ENCODE measurements around the gene GLRX3.

Gene GLRX3

DNA sequence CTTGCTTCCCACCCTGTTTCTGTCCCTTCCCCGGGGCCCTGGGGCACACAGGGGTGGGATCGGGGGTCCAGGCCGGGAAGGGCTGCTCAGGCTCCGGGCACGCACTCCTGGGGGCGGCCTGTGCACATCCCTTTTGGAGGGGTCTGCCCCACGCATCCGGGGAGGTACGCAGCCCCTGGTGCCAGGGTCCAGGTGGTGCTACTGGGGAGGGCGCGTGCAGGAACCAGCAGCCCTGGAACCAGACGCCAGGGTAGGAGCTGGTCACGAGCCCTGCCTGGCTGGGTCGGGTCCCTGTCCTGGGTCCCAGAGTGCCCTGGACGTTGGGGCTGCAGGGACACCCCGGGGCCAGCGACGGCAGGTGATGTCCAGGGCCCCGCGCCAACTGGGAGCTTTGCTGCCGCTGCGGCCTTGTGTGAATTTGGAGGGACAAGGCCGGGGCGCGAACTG, 53.4 kb downstream of the GLRX3 start:
- Mint-ChIP-seq H3K27ac (no peak overlapping the region), H3K4me1 (ENCODE audit: low read depth) (peaks cover 3% of the 10 kb centered on the region), H3K36me3 (ENCODE audit: low read depth) (peaks cover 8% of the 10 kb centered on the region), H3K27me3 (ENCODE audit: low read depth) (peaks cover 11% of the 10 kb centered on the region), H3K4me3 (no peak overlapping the region), H3K9me3 (no peaks in the 10 kb centered on the region)

DNA sequence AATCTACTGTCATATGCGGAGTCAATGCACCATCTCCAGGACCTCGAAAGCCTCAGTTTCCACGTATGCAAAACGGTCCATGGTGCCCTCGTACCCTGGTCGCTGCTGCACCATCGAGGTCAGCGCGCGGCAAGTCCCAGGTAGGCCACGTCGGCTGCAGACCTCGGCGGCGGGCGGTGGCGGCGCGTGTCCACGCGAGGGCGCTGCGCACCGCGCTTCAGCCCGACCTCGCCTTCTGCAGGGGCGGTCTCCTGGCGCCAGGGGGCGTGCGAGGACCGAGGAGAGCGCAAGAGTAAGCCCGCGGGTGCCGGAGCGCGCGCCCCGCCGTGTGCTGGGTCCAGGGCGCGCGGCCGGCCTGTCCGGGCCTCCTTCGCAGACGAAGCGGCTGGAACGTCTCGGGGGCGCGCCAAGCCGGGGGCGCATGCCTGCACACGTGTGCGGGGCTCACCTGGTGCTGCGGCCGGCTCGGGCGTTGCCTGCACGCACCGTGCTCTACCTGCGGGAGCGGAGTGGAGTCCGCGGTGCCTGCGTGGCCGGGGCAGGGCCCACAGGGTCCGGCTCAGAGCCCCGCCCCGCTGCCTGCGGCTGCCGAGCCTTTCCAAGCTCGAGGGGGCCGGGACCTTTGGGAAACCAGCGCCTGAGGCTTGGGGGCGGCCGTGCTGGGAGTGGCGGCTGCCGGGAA, 54.0 kb downstream of the GLRX3 start:
- no peak overlapping the region for H3K4me3 Mint-ChIP-seq
- peaks cover 11% of the 10 kb centered on the region for H3K27me3 Mint-ChIP-seq (ENCODE audit: low read depth)
- peaks cover 3% of the 10 kb centered on the region for H3K4me1 Mint-ChIP-seq (ENCODE audit: low read depth)
- H3K27ac Mint-ChIP-seq: no peak overlapping the region
- no peaks in the 10 kb centered on the region for H3K9me3 Mint-ChIP-seq
- H3K36me3 Mint-ChIP-seq (ENCODE audit: low read depth): peaks cover 7% of the 10 kb centered on the region

DNA sequence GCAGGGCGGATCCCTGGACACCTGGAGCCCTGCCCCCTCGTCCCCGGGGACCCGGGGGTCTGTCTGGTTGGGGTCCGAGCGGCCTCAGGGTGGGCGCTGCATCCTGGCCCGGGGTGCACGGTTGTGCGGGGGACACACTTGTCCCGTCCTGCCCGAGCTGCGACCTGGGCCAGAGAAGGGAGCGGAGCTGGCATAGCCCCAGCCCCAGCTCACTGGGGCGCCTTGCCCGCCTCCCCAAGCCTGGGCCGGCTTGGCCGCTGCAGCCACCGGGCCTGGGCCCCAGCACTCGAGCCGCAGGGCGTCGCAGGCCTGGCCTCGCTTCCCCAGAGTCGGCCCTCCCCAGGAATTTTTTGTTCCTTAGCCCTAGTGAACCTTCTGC, 54.5 kb downstream of the GLRX3 start:
- Mint-ChIP-seq H3K27me3 (ENCODE audit: low read depth) (peaks cover 11% of the 10 kb centered on the region), H3K4me3 (no peak overlapping the region), H3K9me3 (no peaks in the 10 kb centered on the region), H3K36me3 (ENCODE audit: low read depth) (peaks cover 2% of the 10 kb centered on the region), H3K4me1 (ENCODE audit: low read depth) (peaks cover 3% of the 10 kb centered on the region), H3K27ac (no peak overlapping the region)

DNA sequence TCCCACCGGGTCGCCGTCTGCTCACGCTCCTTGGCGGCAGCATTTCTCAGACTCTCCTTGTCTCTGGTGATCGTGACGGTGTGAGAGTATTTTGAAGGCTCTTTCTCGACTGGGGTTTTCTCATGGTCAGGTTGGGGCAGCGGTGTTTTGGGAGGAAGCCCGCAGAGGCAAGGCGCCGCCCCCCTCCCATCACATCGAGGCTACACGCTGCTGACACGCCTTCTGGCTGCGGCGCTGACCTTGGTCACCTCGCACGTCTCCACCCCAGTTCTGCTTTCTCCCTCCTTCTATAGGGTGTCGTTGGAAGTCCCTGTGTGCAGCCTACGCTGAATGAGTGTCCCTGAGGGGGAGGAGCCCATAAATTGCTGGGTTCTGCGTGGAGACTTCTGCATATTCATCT, 55.2 kb downstream of the GLRX3 start:
- no peak overlapping the region for H3K27ac Mint-ChIP-seq
- H3K27me3 Mint-ChIP-seq (ENCODE audit: low read depth): peaks cover 11% of the 10 kb centered on the region
- peak overlapping the region; percentile 46 for H3K4me3 Mint-ChIP-seq

DNA sequence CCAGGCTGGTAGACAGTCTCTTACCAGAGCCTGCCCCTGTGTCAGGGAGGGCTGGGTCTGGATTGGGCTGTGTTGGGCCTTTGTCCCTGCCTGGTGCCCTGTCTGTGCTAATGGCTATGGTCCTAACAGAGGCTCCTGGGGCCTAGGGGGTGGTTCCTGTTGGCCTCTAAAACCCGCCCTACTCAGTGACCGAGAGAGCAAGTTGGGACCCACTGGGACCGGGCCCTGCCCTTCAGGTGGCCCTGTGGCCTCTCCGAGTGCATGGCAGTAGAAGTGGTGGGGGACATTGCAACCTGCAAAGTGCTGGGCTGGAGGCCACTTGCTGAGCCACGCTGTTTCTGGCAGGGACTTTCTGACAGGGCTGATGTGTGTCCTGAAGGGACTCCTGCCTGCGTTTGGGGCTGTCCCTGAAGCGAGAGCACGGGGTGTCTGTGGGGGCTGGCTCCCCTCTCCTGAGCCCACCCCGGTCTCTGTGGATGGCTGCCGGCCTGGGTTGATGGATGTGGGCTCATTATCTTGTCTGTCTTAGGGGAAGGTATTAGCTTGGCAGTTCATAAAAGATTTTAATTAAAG, 56.2 kb downstream of the GLRX3 start:
- Mint-ChIP-seq H3K27ac (no peak overlapping the region), H3K4me1 (ENCODE audit: low read depth) (peaks cover 3% of the 10 kb centered on the region), H3K4me3 (no peak overlapping the region), H3K27me3 (ENCODE audit: low read depth) (peaks cover 11% of the 10 kb centered on the region), H3K9me3 (no peaks in the 10 kb centered on the region), H3K36me3 (ENCODE audit: low read depth) (no peaks in the 10 kb centered on the region)

More for the DNA sequence above, 55.2 kb downstream of the GLRX3 start:
- H3K9me3 Mint-ChIP-seq: no peaks in the 10 kb centered on the region
- H3K36me3 Mint-ChIP-seq (ENCODE audit: low read depth): no peaks in the 10 kb centered on the region
- peaks cover 3% of the 10 kb centered on the region for H3K4me1 Mint-ChIP-seq (ENCODE audit: low read depth)

DNA sequence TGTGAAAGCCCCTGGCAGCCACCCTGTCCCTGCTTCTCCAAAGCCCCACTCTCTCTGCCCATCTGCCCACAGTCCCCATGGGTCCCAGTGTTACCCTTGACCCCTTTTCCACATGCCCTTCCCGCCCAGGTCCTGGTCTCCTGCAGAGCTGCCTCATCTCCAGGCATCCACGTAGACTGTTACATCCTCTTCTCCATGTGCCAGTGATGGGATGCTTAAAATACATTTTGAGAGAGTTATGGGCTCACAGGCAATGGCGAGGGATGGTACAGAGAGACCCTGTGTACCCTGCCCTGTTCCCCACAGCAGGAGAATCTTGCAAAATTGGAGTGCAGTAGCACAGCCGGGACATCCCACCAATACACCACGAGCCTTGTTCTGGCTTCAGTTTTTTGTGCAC, 56.8 kb downstream of the GLRX3 start:
- Mint-ChIP-seq H3K9me3 (no peaks in the 10 kb centered on the region), H3K27me3 (ENCODE audit: low read depth) (peaks cover 11% of the 10 kb centered on the region), H3K4me1 (ENCODE audit: low read depth) (peaks cover 3% of the 10 kb centered on the region), H3K27ac (no peak overlapping the region), H3K36me3 (ENCODE audit: low read depth) (no peaks in the 10 kb centered on the region), H3K4me3 (no peak overlapping the region)

DNA sequence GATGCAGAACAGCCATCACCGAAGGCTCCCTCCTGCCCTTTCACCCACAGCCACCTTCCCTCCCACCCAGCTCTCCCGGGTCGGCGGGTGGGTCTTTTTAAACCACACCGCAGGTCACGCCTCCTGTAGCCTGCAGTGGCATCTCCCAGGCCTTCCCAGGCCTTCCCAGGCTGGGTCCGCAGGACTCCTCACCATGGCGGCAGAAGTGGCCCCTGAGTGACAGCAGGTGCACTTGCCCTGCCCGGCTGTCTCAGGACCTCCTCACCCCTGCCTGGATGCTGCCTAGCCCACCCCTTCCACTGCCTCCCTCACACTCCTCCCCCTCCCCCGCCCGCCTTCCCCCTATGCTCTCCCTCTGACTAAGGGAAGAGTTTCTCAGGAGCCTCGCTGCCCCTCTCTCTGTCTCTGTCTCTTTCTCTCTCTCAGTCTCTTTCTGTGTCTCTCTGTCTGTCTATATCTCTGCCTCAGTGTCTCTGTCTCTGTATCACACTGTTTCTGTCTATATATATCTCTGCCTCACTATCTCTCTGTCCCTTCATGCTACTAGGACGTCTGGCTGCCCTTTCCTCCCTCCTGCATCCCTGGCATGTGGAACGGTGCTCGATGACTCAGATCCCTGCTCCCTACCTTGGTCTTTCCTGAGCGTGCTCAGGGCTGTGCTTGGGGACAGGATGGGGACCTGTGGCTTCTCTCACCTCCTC, 57.5 kb downstream of the GLRX3 start:
- Mint-ChIP-seq H3K27ac (peak overlapping the region; percentile 56), H3K36me3 (ENCODE audit: low read depth) (no peaks in the 10 kb centered on the region), H3K4me3 (no peak overlapping the region), H3K4me1 (ENCODE audit: low read depth) (peaks cover 3% of the 10 kb centered on the region), H3K27me3 (ENCODE audit: low read depth) (peaks cover 11% of the 10 kb centered on the region), H3K9me3 (no peaks in the 10 kb centered on the region)

DNA sequence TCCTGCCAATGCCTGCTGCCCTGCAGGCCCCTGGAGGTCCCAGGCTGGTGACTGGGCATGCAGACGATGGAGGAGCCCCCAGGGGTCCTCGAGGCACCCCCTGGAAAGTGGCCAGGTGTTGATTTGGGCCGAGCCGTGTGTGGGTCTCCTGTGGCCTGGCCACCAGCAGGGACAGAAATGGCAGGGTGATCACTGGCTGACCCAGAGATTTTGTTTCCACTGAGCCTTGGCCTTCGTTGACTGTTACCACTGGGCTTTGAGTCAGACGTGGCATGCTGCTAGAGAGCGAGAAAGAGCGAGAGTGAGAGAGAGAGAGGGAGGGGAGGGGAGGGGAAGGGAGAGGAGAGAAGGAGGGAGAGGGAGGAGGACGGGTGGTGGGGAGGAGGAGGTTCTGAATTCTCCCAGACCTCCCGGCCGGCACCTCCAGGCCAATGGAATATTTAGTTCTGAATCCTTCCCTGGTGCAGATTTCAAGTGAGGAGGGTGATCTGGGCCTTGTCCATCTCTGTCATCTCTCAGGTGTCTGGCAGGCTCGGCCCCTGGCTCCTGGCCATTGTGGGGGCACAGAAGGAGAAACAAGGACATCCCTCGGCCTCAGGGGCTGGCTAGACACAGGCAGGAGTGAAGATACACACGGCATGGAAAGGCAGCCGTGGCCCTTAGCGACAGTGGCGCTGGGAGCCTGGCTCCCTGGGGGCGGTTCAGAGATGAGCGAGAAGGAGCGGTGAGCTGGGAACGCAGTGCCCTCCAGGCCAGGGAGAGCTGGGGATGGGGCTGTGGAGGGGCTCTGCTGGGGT, 58.2 kb downstream of the GLRX3 start:
- H3K27ac Mint-ChIP-seq: no peak overlapping the region
- peaks cover 11% of the 10 kb centered on the region for H3K27me3 Mint-ChIP-seq (ENCODE audit: low read depth)
- no peaks in the 10 kb centered on the region for H3K36me3 Mint-ChIP-seq (ENCODE audit: low read depth)
- H3K9me3 Mint-ChIP-seq: no peaks in the 10 kb centered on the region
- H3K4me1 Mint-ChIP-seq (ENCODE audit: low read depth): peaks cover 3% of the 10 kb centered on the region
- no peak overlapping the region for H3K4me3 Mint-ChIP-seq

DNA sequence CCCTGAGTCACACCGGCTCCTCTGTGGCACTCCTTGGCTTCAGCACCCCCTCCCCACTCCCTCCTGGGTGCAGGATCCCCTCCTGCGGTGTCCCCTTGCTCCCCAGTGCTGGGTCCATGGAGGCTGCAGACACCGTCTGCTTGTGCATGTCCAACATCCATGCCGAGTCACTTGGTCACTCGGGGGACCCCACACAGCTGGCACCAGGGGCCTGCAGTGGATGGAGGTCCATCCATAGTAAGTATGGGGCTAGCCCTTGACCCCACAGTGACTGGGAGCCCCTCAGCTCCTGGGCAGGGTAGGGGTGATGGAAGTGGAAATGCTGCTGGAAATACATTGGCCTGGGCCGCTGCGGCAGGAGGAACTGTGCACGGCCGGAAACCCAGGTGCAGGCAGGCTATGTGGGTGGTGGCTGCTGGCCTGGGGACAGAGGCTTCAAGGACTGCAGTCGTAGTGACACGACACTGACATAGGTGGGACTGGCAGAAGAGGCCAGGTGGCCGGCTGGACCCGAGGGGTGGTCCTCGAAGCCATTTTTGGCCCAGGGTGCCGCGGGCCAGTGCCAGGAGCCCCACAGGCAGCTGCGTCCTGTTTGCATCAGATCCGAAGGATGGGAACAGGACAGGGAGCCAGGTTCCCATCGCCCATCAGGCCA, 58.9 kb downstream of the GLRX3 start:
- Mint-ChIP-seq H3K4me1 (ENCODE audit: low read depth) (peaks cover 3% of the 10 kb centered on the region), H3K9me3 (no peaks in the 10 kb centered on the region), H3K27me3 (ENCODE audit: low read depth) (peaks cover 11% of the 10 kb centered on the region), H3K27ac (no peak overlapping the region), H3K36me3 (ENCODE audit: low read depth) (no peaks in the 10 kb centered on the region), H3K4me3 (no peak overlapping the region)

DNA sequence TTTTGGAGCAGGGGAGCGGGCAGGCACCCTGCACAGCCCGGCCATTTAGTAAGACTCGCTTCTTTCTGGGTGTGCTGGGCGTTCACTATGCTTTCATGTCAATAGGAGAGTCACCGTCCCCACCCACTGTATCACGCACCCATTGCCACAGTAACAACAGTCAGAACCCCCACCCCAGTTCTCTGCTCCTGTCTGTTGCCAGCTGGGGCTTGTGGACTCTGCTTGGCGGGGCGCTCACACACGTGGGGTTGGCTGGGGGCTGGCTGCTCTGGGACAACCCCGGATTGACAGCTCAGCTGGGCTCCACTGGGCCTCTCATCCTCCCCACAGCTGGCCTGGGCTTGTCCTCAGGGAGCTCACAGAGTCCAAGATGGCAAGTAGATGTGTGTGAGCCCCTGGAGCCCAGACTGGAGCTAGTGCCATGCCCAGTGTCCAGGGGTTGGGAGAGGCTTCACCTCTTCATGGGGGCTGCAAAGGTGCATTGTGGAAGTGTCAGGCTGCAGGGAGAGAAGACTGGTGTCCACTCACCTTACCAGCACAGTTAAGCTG, 59.6 kb downstream of the GLRX3 start:
- no peak overlapping the region for H3K27ac Mint-ChIP-seq
- no peaks in the 10 kb centered on the region for H3K36me3 Mint-ChIP-seq (ENCODE audit: low read depth)
- peaks cover 11% of the 10 kb centered on the region for H3K27me3 Mint-ChIP-seq (ENCODE audit: low read depth)
- peaks cover 3% of the 10 kb centered on the region for H3K4me1 Mint-ChIP-seq (ENCODE audit: low read depth)
- no peaks in the 10 kb centered on the region for H3K9me3 Mint-ChIP-seq
- H3K4me3 Mint-ChIP-seq: no peak overlapping the region

DNA sequence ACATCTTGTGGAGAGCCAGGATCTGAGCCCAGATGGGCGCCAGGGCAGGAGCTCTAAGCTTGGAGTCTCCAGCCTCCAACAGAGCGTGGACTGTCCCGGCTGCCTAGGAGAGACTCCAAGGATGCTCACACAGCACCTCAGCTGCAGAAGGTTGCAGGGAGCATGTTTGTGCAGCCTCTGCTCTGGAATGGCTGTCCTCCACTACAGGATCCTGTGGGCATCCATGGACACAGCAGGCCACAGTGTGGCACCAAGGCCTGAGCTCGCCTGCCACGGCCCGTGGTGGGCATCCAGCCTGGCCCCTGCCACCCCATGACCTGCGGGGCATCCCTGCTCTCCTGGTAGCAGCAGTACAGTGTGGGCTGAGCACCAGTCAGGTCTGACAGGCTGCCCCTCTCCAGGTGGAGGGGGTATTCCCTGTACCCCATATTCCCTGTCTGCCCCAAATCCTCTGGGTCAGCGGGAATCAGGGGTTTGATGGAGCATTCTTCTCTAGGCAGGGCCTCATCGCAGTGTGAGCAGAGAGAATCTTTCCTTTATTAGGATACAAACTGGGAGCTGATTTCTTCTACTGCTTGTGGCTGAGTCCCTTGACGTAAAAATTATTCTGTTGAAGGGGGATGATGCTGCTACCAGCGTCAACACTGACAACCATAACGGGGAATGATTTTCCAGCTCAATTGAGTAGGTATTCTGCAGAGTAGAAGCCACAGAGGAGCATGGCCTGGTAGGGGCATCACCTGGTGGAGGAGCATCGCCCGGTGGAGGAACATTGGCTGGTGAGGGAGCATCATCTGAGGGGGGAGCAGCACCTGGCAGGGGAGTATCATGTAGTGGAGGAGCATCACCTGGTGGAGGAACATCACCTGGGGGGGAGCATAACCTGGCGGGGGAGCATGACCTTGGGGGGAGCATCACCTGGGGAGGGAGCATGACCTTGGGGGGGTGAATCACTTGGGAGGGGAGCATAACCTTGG, 60.6 kb downstream of the GLRX3 start:
- Mint-ChIP-seq H3K4me3 (no peak overlapping the region), H3K4me1 (ENCODE audit: low read depth) (no peaks in the 10 kb centered on the region), H3K36me3 (ENCODE audit: low read depth) (no peaks in the 10 kb centered on the region), H3K27me3 (ENCODE audit: low read depth) (peaks cover 3% of the 10 kb centered on the region), H3K9me3 (no peaks in the 10 kb centered on the region), H3K27ac (no peak overlapping the region)

DNA sequence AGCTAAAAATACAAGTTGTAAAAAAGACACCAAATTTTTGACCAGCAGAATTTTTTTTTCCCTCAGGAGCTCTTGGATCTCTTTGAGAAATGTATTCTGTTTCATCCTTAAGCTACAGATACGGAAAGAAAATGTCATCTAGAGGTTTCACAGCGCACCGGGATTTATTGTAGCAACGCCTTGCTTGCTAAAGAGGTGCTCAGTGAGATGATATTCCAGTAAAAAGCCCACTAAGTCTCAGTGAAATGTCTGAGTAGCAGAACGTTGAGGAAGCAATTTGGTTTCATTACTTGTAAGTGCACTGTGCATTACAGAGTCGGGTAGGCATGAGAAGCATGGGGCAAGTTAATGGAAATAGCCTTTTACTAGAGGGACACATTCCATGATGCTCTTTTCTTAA, 62.5 kb downstream of the GLRX3 start:
- Mint-ChIP-seq H3K27ac (no peak overlapping the region), H3K4me1 (ENCODE audit: low read depth) (no peaks in the 10 kb centered on the region), H3K36me3 (ENCODE audit: low read depth) (no peaks in the 10 kb centered on the region), H3K27me3 (ENCODE audit: low read depth) (no peaks in the 10 kb centered on the region), H3K9me3 (no peaks in the 10 kb centered on the region), H3K4me3 (no peak overlapping the region)
